Daoy (cell line): Measurements from ENCODE around the gene ATP2B3. TPM values are rescaled to one million over a fixed set of nuclear protein-coding genes. Genes with fewer than 3 reads are reported as not detected.

Source experiments
- DNase-seq: peaks from one replicate; pipeline ENCODE4 v3.0.0-alpha.2; 2015; ENCODE audit warnings: low read depth
- total RNA-seq: library from RNA; depleted of rRNA; stranded (reverse); fragments of >200 nt; shearing (Covaris generic); gene quantifications from 2 replicates; pipeline ENCODE4 v1.2.3, GENCODE V29; 2014

Gene ATP2B3
- total RNA-seq, 1 experiment from 2014 or later: not detected

- no peak for DNase-seq
Observed at GRCh38 chrX:153611298-153612095, 94.1 kb downstream of the ATP2B3 start.

- DNase-seq: no peak
Observed at GRCh38 chrX:153612413-153612812, 95.0 kb downstream of the ATP2B3 start.

GRCh38 chrX:153614818-153615217, 97.4 kb downstream of the ATP2B3 start:
- DNase-seq: no peak

- DNase-seq: no peak
Observed at GRCh38 chrX:153620576-153620975, 103.1 kb downstream of the ATP2B3 start.

GRCh38 chrX:153621949-153622598, 104.6 kb downstream of the ATP2B3 start:
- DNase-seq: no peak

- DNase-seq: no peak
Observed at GRCh38 chrX:153622661-153623309, 105.3 kb downstream of the ATP2B3 start.

- no peak for DNase-seq
Observed at GRCh38 chrX:153623310-153624029, 106.0 kb downstream of the ATP2B3 start.

GRCh38 chrX:153624196-153625091, 107.0 kb downstream of the ATP2B3 start:
- no peak for DNase-seq

GRCh38 chrX:153625271-153626024, 108.0 kb downstream of the ATP2B3 start:
- DNase-seq: no peak

GRCh38 chrX:153626025-153626633, 108.7 kb downstream of the ATP2B3 start:
- no peak for DNase-seq

- no peak for DNase-seq
Observed at GRCh38 chrX:153626863-153627674, 109.6 kb downstream of the ATP2B3 start.

GRCh38 chrX:153627675-153628111, 110.3 kb downstream of the ATP2B3 start:
- no peak for DNase-seq

- DNase-seq: no peak
Observed at GRCh38 chrX:153628129-153628528, 110.7 kb downstream of the ATP2B3 start.

GRCh38 chrX:153628665-153629064, 111.2 kb downstream of the ATP2B3 start:
- no peak for DNase-seq

- DNase-seq: no peak
Observed at GRCh38 chrX:153631346-153631745, 113.9 kb downstream of the ATP2B3 start.

GRCh38 chrX:153631907-153632594, 114.6 kb downstream of the ATP2B3 start:
- no peak for DNase-seq
